HG03135 (cell line): ENCODE data around the gene PIGQ.

ENCODE experiments used
- ATAC-seq: cut with Tn5 transposase; IDR thresholded peaks from one replicate; pipeline ENCODE4 v1.9.1; 2021; ENCODE audit warnings: mild to moderate bottlenecking, moderate library complexity; ENCODE audit not compliant: unreplicated experiment

PIGQ gene

DNA sequence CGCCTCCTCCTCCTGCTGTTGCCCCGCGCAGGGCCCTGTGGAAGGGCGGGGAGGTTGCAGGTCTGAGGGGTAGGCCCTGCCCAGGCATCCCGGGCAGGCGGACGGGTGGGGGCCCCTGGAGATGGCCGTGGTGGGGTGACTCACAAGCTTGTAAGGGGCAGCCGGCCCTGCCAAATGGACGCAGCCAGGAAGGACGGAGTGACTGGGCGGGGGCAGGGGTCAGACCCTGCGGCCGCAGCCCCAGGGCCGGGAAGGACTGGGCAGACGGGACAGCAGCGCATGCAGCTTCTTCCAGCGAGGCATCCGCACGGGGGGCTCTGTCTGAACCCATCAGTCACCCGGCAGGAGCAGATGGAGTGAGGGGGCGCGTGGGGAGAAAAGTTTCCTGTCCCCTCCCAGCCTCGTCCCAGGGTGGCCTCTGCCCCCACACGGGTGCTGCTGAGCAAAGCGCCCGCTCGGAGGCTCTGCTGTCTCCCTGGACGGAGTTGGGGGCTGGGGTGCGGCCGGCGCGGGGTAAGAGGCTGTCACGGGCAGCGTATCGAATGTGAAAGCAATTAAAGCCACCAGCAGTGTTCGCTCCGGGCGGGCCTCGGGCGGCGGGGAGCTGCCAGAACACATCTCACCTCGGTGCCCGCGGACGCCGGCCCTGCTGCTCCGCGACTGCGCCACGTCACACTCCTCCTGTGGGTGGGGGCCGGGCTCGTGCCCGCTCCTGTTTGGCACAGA, 15.0 kb upstream of the PIGQ start:
- ATAC-seq, result no peak

DNA sequence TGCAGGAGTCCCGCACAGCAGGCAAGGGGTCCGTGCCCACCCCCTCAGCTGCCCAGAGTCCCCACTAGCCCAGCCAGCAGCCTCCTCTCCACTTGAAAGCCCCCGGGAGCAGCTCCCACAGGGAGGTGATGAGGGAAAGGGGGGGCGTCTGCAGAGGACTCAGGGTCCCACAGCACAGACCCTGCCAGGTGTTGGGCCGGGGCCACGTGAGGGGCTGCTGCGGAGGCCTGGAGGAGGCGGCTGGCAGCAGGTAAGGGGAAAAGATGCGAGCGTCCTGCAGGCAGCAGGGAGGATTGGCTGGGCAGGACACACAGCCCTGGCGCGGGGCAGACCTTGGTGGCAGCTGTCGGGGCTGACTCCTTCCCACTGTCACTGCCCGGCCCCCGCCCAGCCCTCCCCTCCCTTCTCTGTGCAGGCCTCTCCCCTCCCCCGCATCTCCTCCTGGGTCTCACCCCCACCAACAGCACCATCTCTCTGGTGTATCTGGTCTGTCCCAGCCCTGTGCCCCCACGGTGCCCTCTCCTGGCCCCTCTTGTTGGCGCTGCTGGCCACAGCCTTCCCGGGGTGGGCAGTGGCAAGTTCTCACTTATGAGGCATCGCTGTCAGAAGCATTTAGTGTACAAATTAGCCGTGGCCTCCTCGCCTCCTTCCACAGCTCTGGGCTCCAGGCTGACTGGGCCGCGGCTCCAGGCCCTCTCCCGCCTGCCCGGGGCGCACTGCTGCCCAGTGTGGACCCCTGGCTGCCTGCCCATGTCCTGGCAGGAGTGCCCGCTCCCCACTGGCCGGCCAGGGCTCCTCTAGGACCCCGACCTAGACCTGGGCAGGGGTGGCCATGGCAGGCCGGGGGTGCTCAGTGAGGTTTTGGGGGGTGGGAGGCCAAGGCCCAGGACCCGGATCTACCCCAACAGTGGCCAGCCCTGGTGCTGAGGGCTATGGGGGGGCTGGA, 14.0 kb upstream of the PIGQ start:
- no peak for ATAC-seq

DNA sequence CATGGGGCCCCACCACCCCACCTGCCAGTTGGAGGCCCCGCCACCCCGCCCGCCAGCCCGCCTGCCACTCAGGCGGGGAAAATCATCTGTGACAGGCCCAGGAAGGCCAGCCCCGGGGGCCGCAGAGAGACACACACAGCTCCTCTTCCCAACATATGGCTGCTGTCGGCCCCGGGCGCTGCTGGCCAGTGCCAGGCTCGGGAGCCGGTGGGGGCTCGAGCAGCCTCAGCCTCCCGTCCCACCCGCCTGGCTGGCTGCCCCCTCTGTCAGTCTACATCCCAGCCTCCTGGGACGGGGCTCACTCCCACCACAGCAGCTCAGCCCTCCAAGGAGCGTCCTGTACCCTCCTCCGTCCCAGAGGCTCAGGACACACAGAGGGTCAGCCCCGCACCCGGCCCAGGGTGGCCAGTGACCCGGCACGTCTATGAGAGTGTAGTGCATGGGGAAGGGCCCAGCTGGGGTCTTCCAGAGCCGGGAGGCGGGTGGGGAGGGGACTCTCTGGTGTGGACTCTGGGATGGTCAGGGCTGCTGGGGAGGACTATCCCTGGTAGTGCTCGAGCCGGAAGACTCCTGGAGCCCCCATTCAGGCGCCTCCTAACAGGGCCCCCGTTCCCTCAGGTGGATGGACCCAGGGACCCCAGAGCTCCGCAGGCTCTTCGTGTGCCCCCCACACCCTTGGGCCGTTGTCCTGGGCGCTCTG, 13.1 kb upstream of the PIGQ start:
- ATAC-seq, result no peak

DNA sequence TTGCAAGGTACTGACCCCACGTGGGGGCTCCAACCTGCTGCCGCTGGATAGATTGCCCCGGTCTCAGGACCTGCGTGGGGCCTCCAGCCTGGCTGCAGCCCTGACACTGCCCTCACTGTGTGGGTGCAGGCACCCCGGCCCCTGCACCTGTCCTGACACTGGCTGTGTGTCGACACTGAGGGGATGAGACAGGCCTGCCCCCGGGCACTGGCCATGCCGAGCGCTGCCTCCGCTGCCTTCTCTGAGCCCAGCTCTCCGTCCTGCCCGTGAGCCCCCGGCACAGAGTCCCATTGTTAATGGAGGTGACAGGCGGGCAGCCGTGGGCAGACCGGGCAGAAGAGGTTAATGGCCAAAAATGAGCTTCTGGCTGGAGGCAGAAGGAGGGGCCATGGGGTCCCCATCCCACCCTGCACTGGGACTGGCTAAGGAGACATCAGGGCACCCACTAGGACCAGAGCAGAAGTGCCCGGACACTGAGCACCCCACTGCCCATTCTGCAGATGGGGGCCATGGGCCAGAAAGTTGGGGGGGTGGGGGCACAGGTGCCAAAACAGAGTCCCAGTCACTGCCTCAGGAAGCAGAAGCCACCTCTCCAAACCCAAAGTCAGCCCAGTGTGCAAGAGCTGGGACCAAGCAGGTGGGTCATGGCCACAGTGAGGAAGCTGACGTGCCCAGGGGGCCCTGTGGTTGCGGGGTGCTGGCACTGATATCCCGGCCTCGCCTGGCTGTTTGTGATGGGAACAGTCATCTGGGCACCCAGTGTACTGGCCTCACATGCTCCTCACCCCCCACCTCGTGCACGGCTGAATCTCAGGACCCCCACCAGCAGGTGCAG, 12.1 kb upstream of the PIGQ start:
- ATAC-seq, result no peak

DNA sequence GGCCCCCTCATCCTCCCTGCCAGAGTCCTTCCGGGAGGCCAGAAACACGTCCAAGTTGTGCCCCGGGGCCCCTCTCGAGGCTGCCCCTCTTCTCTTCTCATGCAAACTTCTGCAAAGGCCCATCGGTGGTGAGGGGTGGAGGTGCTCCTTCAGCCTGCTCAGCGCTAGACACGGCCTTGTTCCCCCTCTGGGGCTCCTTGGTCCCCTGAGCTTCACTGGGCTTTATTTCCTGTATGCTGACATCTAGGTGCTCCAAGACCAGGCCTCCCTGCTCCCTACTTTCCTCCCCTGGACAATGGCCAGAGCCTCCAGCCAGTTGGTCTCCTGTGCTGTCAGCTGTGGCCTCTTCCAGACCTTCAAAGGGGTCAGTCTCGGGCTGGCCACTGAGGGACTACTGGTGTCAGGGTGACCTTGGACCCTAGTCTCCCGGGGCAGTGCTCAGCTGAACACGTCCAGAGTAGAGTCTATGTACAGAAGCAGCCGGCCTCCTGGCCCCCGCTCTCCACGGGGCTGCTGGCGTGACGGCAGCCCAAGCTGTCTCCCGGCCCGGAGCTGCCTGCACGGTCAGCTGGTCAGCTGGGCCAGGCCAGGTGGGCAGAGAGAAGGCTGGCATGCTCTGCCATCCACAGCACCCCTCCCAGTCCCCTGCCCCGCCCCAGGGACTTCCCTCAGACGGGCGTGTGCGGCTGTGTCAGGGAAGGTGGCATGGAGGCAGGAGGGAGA, 11.3 kb upstream of the PIGQ start:
- ATAC-seq, result no peak

DNA sequence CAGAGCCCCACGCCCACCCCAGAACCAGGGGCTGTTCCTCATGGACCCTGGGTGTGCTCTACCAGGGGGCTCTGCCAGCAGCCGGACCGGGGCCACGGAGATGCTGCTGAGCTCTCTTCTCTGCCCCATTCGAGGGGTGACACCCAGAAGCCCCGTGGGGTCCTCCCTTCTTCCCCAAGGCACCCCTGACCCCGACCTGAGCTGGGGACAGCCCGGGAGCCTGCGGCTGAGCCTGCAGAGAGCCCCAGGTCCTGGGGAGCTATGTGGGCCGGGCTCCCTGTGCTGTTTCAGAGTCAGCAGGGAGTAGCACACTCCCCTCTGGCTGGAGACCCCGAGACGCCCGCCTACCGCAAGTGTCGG, 10.8 kb upstream of the PIGQ start:
- no peak for ATAC-seq

DNA sequence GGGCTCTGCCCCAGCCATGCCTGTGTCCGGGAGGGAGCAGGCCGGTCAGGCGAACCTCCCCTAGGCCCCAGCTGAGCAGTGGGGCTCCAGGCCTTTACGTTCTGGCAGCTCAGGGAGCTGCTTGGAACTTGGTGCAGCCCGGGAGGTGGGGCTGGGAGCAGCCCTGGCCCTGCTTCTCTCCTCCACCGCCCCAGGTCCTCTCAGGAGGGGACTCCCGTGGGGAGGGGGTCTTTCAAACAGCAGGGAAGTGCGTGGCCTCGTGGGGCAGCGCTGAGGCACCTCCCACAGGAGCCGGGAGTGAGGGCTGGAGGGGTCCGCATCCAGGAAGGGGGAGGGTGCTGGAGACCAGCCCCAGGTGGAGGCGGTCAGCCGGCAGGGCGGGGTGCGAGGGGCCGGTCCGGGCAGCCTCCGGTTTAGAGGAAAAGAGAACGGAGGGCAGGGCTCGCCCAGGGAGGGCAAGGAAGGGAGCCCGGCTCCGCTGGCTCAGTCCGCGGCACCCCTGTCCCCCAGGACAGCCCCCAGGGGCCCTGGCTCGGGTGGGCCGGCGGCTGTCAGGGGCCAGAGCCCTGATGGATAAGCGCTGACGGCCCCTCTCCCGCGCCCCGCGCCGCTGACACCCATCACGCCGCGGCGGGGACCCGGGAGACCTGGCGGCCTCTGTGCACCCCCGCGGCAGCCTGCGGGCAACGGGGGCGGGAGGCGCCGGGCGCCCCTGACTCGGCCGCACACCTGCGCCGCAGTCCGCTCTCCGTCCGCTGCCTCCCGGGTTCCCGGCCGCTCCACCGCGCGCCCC, 10.2 kb upstream of the PIGQ start:
- ATAC-seq, result no peak

DNA sequence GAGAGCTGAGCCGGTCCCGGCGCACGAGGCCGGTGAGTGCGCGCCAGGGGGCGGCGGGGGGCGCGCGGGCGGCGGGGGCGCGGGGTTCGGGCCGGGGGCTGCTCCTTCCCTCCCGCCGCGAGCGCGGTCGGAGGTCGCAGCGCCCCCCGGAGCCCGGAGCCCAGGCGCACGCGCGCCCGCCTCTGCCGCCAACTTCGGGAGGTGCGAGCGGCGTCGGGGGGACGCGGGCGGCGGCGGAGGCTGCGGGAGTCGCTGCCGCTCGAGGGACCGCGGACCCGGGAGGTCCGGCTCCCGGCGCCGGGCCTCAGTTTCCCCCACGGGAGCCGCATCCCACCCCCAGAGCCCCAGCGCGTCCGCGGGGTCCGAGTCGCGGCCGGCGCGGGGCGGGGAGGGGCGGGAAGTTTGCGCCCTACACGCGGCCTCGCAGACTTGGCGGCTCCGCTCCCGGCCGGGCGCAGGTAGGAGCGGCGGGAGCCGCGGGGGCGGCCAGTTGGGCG, 9.5 kb upstream of the PIGQ start, which contains the start of gene PRR35:
PRR35 (plus strand) TSS at position 191 of the 497 bp plus-strand sequence. CDS start 2,901 bp downstream, outside the sequence.
- no peak for ATAC-seq

DNA sequence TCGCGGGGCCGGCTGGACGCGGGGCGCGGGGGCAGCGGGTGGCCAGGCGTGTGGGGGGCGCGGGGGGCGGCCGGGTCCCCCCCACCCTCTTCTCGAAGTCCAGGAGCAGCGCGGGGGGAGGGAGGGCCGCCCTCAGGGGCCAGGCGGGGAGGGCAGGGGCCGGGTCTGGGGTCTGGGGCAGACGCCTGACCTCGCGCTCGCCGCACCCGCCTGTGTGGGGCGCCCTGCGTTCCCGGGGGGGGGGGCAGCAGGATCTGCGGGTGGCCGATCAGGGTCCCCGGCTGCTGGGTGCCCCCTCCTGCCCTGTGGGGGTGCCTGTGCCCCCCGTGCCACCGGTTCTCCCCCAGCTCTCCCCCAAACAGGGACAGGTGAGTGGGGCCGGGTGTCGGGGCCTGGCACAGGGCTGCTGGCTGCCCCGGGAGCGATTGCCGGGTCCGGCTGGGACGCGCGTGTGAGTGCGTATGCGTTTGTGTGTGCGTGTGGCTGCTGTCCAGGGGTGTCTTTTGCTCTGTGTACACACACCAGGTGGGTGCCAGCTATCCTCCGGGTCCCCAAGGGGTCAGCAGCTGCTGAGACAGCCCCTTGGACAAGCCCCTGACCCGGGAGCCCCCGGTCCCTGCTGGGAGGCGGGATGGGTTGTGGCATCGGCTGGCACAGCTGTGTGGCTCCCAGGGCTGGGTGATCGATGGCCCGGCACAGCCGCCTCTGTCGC, 8.9 kb upstream of the PIGQ start:
- ATAC-seq, result no peak

DNA sequence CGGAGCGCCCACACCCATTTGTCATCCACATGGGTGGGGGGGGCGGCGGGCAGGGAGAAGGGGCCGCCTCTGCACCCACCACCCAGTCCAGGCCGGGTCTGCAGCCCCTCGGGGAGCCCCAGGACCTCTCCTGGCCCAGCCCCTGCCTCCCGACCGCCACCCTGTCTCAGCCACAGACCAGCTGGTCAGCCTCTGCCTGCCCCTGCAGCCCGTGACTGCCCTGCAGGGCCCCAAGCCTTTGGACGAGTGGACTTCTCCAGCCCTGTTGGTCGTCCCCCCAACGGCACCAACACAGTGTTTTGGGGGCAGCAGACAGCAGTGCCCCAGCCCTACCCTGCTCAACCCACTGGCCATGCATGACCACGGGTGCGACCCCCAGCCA, 8.4 kb upstream of the PIGQ start:
- no peak for ATAC-seq

DNA sequence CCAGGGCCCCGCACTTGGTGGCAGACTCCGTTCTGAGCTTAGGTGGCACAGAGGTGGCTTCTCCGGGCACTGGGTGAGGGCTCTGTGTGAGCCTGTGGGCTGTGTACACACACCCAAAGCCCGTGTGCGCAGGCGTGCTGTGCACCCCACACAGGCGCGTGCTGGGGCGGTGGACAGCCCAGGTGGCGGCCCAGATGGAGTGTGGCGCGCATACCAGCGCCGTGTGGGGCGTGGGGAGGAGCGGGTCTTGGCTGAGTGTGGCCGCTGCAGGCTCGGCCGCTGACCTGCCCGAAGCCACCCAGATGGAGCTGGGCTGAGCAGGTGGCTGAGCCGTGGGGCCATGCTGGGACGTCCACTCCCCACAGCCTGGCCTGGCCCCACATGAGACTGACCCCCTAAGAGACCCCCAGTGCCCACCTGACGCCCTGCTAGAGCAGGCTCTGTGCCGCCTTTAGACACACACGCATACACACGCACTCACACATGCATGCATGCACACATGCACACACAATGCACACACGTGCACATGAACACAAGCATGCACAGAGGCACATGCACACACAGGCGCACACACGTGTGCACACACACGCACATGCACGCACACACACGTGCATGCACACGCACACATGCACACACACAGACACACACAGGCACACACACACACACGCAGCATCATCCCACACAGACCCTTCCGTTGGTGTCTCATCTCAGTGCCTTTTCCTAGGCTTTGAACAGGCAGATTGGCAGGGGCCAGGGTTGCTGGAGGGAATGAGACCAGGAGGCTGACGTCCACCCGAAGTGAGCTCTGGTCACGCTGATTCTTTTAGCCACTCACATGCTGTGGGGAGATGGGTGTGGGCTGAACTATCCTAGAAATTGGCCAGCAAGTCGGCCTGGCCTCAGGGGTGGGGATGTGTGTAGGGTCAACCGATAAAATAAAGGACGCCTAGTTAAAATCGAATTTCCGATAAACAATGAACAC, 7.5 kb upstream of the PIGQ start:
- ATAC-seq, result no peak

DNA sequence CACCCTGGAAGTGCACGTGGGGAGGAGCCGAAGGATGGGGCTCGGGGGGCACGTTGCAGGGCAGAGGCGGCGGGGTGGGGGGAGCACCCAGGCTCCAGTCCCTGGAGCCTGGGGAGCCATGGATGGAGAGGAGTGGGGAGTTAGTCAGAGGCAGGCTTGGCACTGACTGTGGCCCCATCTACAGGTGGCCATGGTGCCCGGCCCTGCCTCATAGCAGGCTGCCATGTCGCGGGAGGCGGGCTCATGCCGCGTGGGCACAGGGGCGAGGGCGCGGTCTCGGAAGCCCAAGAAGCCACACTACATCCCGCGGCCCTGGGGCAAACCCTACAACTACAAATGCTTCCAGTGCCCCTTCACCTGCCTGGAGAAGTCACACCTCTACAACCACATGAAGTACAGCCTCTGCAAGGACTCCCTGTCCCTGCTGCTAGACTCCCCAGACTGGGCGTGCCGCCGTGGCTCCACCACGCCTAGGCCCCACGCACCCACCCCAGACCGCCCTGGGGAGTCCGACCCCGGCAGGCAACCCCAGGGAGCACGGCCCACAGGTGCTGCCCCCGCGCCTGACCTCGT, 6.6 kb upstream of the PIGQ start:
- ATAC-seq, result no peak

DNA sequence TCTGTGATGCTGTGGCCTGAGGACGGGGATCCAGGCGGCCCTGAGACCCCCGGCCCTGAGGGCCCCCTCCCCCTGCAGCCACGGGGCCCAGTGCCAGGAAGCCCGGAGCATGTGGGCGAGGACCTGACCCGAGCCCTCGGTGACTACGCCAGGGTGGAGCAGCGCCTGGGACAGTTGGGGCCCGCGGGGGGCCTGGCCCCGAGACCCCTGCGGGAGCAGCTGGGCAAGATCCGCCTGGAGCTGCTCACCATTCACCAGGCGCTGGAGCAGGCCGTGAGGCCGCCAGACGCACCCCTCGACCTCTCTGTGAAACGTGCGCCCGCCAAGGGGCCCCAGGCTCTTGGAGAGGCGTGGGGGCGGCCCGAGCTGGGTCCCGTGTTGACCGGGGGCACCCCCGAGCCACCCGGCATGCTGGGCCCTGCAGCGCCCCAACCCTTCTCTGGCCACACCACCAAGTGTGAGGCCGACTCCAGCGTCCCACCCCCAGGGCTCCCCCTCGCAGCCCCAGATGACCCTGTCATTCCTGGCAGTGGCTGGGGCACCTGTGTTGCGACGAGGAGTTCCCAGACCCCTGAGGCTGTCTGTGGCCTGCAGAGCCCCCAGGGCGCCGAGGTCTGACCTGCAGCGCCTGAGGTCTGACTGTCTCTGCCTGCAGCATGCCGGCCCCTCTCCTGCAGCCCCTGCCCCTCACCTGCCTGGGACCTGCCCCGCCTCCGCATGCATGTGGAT, 4.9 kb upstream of the PIGQ start:
- ATAC-seq, result no peak

DNA sequence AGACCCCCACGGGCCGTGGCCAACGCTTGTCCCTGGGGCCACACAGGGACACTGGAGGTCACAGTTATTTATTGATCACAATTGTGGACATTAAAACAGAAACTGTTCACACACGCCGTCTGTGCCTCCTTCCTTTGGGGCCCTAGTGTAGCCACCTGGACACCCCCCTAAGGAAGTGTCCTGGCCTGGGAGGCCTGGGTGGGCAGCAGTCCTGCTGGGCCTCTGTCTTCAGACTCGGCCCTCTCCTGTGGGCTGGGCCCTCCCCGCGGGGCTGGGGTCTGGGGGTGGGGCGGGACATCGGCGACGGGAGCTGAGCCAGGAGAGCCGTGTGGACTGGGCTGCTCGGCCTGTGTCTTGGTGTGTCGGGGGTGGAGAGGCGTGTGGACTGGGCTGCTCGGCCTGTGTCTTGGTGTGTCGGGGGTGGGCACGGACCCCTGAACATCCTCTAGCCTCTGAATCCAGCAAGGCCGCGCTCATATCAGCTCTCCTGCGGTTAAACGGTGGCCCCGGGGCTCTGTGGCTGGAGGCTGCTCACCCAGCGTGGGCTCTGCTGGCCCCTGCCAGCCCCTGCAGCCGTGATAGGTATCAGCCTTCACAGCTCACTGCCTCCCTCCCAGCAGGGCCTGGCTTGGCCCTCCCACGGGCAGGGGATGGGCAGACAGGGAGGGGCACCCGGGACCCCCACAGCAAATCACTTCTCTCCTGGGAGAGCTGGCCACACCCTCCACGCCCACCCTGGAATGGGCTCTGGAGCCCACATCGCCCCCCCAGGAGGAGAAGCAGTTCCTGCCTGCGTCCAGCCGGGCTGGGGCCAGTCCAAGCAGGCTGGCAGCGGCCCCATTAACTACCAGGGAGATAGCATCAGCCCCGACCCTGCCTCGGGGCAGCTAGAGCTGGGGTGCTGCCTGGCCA, 4.1 kb upstream of the PIGQ start:
- ATAC-seq, result no peak
